D721Med (cell line): ENCODE measurements around the gene SYNE1.

Source experiments
- DNase-seq: peaks from one replicate; pipeline ENCODE4 v3.0.0; 2011; ENCODE audit warnings: low spot score; ENCODE audit not compliant: insufficient read length
- FAIRE-seq: peaks from 2 replicates; lab custom pipeline; 2011; peaks lifted over from hg19 to GRCh38; lab: Jason Lieb, UNC
- CTCF ChIP-seq: IDR thresholded peaks from 2 replicates; pipeline ENCODE4 v1.5.1; 2012; ENCODE audit warnings: mild to moderate bottlenecking, control low read depth; ENCODE audit not compliant: insufficient read depth; ENCODE audit errors: missing control alignments

The SYNE1 gene

DNA sequence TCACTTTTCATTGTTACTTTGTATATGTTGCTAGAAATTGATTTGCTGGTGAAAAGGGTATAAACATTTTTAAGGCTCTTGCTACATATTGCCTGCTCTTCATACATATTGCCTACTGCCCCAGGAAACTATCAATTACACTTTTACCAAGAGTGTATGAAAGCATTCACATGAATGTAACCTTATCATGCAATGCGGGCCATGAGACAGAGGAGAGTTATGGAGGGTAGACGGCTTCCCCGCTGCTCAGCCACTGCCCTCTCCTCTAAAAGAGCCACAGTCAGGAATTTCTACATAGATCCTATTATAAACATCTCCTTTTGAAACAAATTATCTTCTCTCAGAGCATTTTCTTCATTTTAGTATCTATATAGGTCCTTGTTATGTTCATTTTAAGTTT lies 565.3 kb downstream of the SYNE1 start:
- no peak for TF ChIP-seq CTCF
- FAIRE-seq: no peak
- no peak for DNase-seq
